Pancreas (tissue), 10 donors: Measurements from ENCODE around the gene SPECC1. TPM values are rescaled to one million over a fixed set of nuclear protein-coding genes. Genes with fewer than 3 reads are reported as not detected.

Experiments
- ATAC-seq, 4 donors: fragments of 200-7000 bp; cut with Tn5 transposase; one replicate each; pipeline versions ENCODE4 v1.8.0 to v1.9.1; 2020; ENCODE audit warnings: mild to moderate bottlenecking in 4 of 4, moderate library complexity in 4 of 4
- DNase-seq, 6 donors: peaks; one replicate each; pipeline ENCODE4 v3.0.0-alpha.2; 2020
- FAIRE-seq: peaks from 2 replicates; lab custom pipeline; 2012; peaks lifted over from hg19 to GRCh38; lab: Jason Lieb, UNC
- H3K27ac ChIP-seq, 4 donors: fragments of 200-600 bp; sonication (generic); 1 replicate in 3 of 4; 2 replicates in 1 of 4; pipeline versions ENCODE4 v1.5.0 to v1.8.0; 2020
- H3K27me3 ChIP-seq, 4 donors: fragments of 200-600 bp; one replicate each; pipeline ENCODE4 v1.8.0; 2021
- H3K36me3 ChIP-seq, 3 donors: fragments of 200-600 bp; sonication (generic) in 1 of 3; one replicate each; pipeline versions ENCODE4 v1.5.0 to v1.8.0; 2020 to 2021
- H3K4me1 ChIP-seq, 3 donors: fragments of 200-600 bp; one replicate each; pipeline ENCODE4 v1.8.0; 2021
- H3K4me3 ChIP-seq, 4 donors: fragments of 200-600 bp; sonication (generic) in 2 of 4; one replicate each; pipeline versions ENCODE4 v1.5.0 to v1.8.0; 2020 to 2021
- H3K9me3 ChIP-seq, 4 donors: fragments of 200-600 bp; one replicate each; pipeline ENCODE4 v1.8.0; 2021
- CTCF ChIP-seq, 4 donors: fragments of 200-600 bp; sonication (generic) in 3 of 4; IDR thresholded peaks; one replicate each; pipeline versions ENCODE4 v1.5.0 to v1.8.0; 2021; ENCODE audit warnings: antibody characterized with exemption in 4 of 4
- WGBS, 2 donors: extraction: QIAGEN DNeasy Blood & Tissue Kit; methylation state at CpG; one replicate each; pipeline ENCODE4 v1.1.7; 2013; 5-methylcytosine and 5-hydroxymethylcytosine counted together
- intact Hi-C, 3 donors: fragments of 100-400 bp; cut with DNase I; formaldehyde crosslinking; loops; one replicate each; pipeline versions ENCODE4 v1.11.1 to v1.14.2; 2022
- polyA plus RNA-seq, 2 donors: library from polyadenylated mRNA; stranded (reverse); fragments of 200-250 nt; gene quantifications; one replicate each; pipeline ENCODE4 v1.2.3, GENCODE V29; 2013
- total RNA-seq, 6 donors: library from RNA; stranded (reverse); fragmentation: NEBNext Ultra II Directional in 4 of 6; extraction: Animal tissue kit (Norgen Biotek cat#: 25700) in 4 of 6; gene quantifications; one replicate each; pipeline versions ENCODE4 v1.2.1 to v1.2.4, GENCODE V29; 2021 to 2023
- donor health status: healthy with polysubstance abuse.
- donor health status: DM: no; HTN: no; CAD: no; lungs with moderate emphysema.
- donor health status: DM: no; HTN: no; CAD: no.
- donor health status: control.
- donor health status: control.
- donor health status: Bipolar disorder and iron deficiency.
- donor health status: DM: yes; HTN: yes; CAD: no.
- donor health status: DM: no; HTN: no; CAD: no.
- donor health status: DM: no; HTN: no; CAD: no.
- donor health status: DM: yes; HTN: yes; CAD: no.

The SPECC1 gene
- total and polyA plus RNA-seq, 8 donors = 5.6 to 22.2 (median 8.1) TPM

- TF ChIP-seq CTCF (IDR thresholded peaks at IDR 0.05) = no peak
- whole genome bisulfite sequencing, 2 donors = 75 to 79% methylated on average over 10 of the region's 10 CpGs
Observed at GRCh38 chr17:20080513-20080912, 71.4 kb downstream of the SPECC1 start.

GRCh38 chr17:20083156-20083859, 74.1 kb downstream of the SPECC1 start:
- H3K9me3 ChIP-seq = no peaks in the 10 kb centered on the region
- DNase-seq (no peak), FAIRE-seq (no peak), ATAC-seq (no peak)
- no peaks in the 10 kb centered on the region for H3K36me3 ChIP-seq
- H3K4me1 ChIP-seq = no peaks in the 10 kb centered on the region
- 89 to 90% methylated on average over 3 of the region's 3 CpGs for WGBS, 2 donors
- TF ChIP-seq CTCF (IDR thresholded peaks at IDR 0.05) = no peak
- intact Hi-C loops = no loop called here
- no peaks in the 10 kb centered on the region for H3K27me3 ChIP-seq
- no peak overlapping the region for H3K27ac ChIP-seq
- no peak overlapping the region for H3K4me3 ChIP-seq

More at GRCh38 chr17:20080513-20080912, 71.4 kb downstream of the SPECC1 start:
- Histone ChIP-seq H3K27ac (no peak overlapping the region), H3K9me3 (no peaks in the 10 kb centered on the region), H3K27me3 (no peaks in the 10 kb centered on the region), H3K36me3 (no peaks in the 10 kb centered on the region), H3K4me1 (no peaks in the 10 kb centered on the region), H3K4me3 (no peak overlapping the region)
- intact Hi-C loops = no loop called here
- ATAC-seq (no peak), DNase-seq (no peak), FAIRE-seq (no peak)

- intact Hi-C loops = no loop called here
Observed at GRCh38 chr17:20084621-20085282, 75.6 kb downstream of the SPECC1 start.

GRCh38 chr17:20085283-20085845, 76.2 kb downstream of the SPECC1 start:
- ATAC-seq (no peak), DNase-seq (no peak), FAIRE-seq (no peak)
- H3K4me3 ChIP-seq = no peak overlapping the region
- no peak overlapping the region for H3K27ac ChIP-seq
- intact Hi-C loops = no loop called here
- H3K27me3 ChIP-seq = no peaks in the 10 kb centered on the region
- H3K9me3 ChIP-seq = no peaks in the 10 kb centered on the region
- no peaks in the 10 kb centered on the region for H3K4me1 ChIP-seq
- WGBS, 2 donors = 75 to 80% methylated on average over 15 of the region's 15 CpGs
- H3K36me3 ChIP-seq = no peaks in the 10 kb centered on the region
- no peak for TF ChIP-seq CTCF (IDR thresholded peaks at IDR 0.05)

More at GRCh38 chr17:20084621-20085282, 75.6 kb downstream of the SPECC1 start:
- Histone ChIP-seq H3K27ac (no peak overlapping the region), H3K36me3 (no peaks in the 10 kb centered on the region), H3K9me3 (no peaks in the 10 kb centered on the region), H3K27me3 (no peaks in the 10 kb centered on the region), H3K4me1 (no peaks in the 10 kb centered on the region), H3K4me3 (no peak overlapping the region)
- 63 to 77% methylated on average over 1 of the region's 1 CpG for whole genome bisulfite sequencing, 2 donors
- FAIRE-seq = no peak
- ATAC-seq = no peak
- DNase-seq = no peak
- no peak for TF ChIP-seq CTCF (IDR thresholded peaks at IDR 0.05)
